OCI-LY7 (cell line): ENCODE results near the gene SPATA3. TPM values are rescaled to one million over a fixed set of nuclear protein-coding genes. Genes with fewer than 3 reads are reported as not detected.

Experiments used
- BruUV-seq: library from RNA; stranded (reverse); fragments of 400-500 nt; replicated peaks from 2 replicates; lab custom pipeline; 2021; lab: Mats Ljungman, UMichigan
- CTCF ChIA-PET: fragments of 300-600 bp; sonication (Branson Sonifier 250); formaldehyde crosslinking; loops from one replicate; lab custom pipeline; 2022; ENCODE audit warnings: antibody characterized with exemption; ENCODE audit not compliant: unreplicated experiment; lab: Charles Lee
- POLR2A ChIA-PET: fragments of 300-600 bp; sonication (Branson Sonifier 250); formaldehyde crosslinking; loops from one replicate; lab custom pipeline; 2022; ENCODE audit warnings: antibody characterized with exemption; lab: Charles Lee
- DNase-seq: peaks from one replicate; pipeline ENCODE4 v3.0.0-alpha.2; 2015; ENCODE audit warnings: low spot score
- H2AFZ ChIP-seq: fragments of 200-600 bp; sonication (generic), shearing (Covaris generic); 2 replicates; pipeline ENCODE4 v1.6.1; 2014; ENCODE audit warnings: mild to moderate bottlenecking, antibody characterized with exemption, low read length, moderate library complexity
- H3K27ac ChIP-seq: fragments of 200-600 bp; sonication (generic); 2 replicates; pipeline ENCODE4 v1.5.1; 2014; ENCODE audit warnings: mixed run types, low read depth, mild to moderate bottlenecking, moderate library complexity, low read length, inconsistent platforms; ENCODE audit not compliant: poor library complexity, severe bottlenecking
- H3K36me3 ChIP-seq: fragments of 200-600 bp; sonication (generic); 2 replicates; pipeline ENCODE4 v1.6.1; 2014; ENCODE audit warnings: mild to moderate bottlenecking, antibody characterized with exemption, low read length, moderate library complexity, mixed read lengths; ENCODE audit not compliant: insufficient read depth
- H3K4me1 ChIP-seq: fragments of 200-600 bp; sonication (generic); 2 replicates; pipeline ENCODE4 v1.5.1; 2014; ENCODE audit warnings: mild to moderate bottlenecking, low read length; ENCODE audit not compliant: insufficient read depth, poor library complexity, severe bottlenecking
- H3K4me2 ChIP-seq: fragments of 200-600 bp; sonication (generic); 2 replicates; pipeline ENCODE4 v1.6.1; 2014; ENCODE audit warnings: mild to moderate bottlenecking, low read length
- H3K4me3 ChIP-seq: fragments of 200-600 bp; sonication (generic); 2 replicates; pipeline ENCODE4 v1.5.1; 2014; ENCODE audit warnings: mild to moderate bottlenecking, low read depth, low read length; ENCODE audit not compliant: poor library complexity, severe bottlenecking
- H3K79me2 ChIP-seq: fragments of 200-600 bp; sonication (generic); 2 replicates; pipeline ENCODE4 v1.6.1; 2016; ENCODE audit warnings: low read depth, mild to moderate bottlenecking, low read length, moderate library complexity, mixed read lengths; ENCODE audit not compliant: insufficient read depth
- H3K9me2 ChIP-seq: fragments of 200-600 bp; sonication (generic); 2 replicates; pipeline ENCODE4 v1.6.1; 2016; ENCODE audit warnings: mild to moderate bottlenecking, low read length, mixed read lengths; ENCODE audit not compliant: insufficient read depth
- H3K9me3 ChIP-seq: fragments of 200-600 bp; sonication (generic); 2 replicates; pipeline ENCODE4 v1.6.1; 2014; ENCODE audit warnings: mild to moderate bottlenecking, mixed run types, low read length, mixed read lengths
- H4K20me1 ChIP-seq: fragments of 200-600 bp; sonication (generic); 2 replicates; pipeline ENCODE4 v1.6.1; 2014; ENCODE audit warnings: mild to moderate bottlenecking, antibody characterized with exemption, low read length, moderate library complexity, mixed read lengths; ENCODE audit not compliant: insufficient read depth
- EZH2phosphoT487 ChIP-seq: fragments of 200-600 bp; sonication (generic); IDR thresholded peaks from 2 replicates; pipeline ENCODE4 v1.6.1; 2018; ENCODE audit warnings: low read depth, borderline replicate concordance, mild to moderate bottlenecking, mixed run types, antibody characterized with exemption, low read length, moderate library complexity, mixed read lengths
- intact Hi-C: fragments of 100-400 bp; cut with micrococcal nuclease; formaldehyde crosslinking; loops from one replicate; pipeline ENCODE4 v1.10.0; 2022; ENCODE audit not compliant: unreplicated experiment
- total RNA-seq, 2 experiments: library from RNA; depleted of rRNA in 1 of 2; stranded (reverse); fragments of >200 nt in 1 of 2; shearing (Covaris generic) in 1 of 2; gene quantifications; 2 replicates each; pipeline ENCODE4 v1.2.3, GENCODE V29; 2014 to 2022
- TF ChIP-seq, protein P1 (sequence below): fragments of 200-600 bp; sonication (generic); conservative IDR thresholded peaks from 2 replicates; pipeline ENCODE4 v1.5.1; 2014; ENCODE audit warnings: mild to moderate bottlenecking, antibody characterized with exemption, low read length, moderate library complexity, mixed read lengths

SPATA3 gene
- total RNA-seq, 2 experiments from 2014 or later, result not detected

DNA sequence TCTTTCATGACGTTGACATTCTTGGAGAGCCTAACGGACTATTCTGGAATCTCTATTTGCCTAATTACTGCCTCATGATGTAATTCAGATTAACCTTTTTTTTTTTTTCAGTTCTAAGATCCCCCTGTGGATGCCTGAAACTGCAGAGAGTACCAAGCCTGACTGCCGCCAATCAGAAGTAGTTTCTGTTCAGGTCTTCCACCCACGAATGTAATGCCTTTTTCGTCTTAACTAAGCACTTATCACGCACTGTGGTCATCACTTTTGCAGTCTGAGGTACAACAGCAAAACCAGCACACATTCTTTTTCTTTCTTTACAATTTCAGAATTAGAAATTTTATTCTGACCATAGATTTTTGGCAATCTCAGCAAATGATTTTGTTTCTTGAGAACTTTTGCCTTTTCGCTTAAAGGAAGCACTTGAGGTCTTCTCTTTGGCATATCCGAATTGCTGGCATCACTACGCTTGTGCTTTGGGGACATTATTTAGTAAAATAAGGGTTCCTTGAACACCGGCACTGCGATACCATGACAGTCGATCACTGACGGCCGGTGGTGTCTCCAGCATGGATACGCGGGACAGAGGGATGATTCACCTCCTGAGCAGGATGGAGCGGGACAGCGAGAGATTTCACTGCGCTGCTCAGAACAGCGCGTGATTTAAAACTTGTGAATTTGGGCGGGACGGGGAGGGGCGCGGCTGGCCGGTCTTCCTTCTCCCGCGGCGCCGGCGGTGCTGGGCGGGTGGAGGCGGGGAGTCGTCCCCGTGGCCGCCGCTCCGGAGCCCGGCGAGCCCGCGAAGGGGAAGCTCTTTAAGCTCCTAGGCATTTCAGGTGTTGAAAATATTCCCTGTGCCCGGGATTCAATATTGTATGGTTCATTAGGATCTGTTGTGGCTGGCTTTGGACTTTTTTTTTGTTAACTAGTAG is 38.8 kb upstream of the SPATA3 start:
- intact Hi-C loops, result no loop called here
- H3K27ac ChIP-seq, result no peak overlapping the region
- no peaks in the 10 kb centered on the region for H3K4me1 ChIP-seq
- no peak overlapping the region for H3K4me2 ChIP-seq
- H4K20me1 ChIP-seq, result no peaks in the 10 kb centered on the region
- DNase-seq, result no peak
- no peaks in the 10 kb centered on the region for H3K36me3 ChIP-seq
- TF ChIP-seq EZH2phosphoT487, result no peak; the same call in 1 of the 2 replicates
- TF ChIP-seq, protein P1, sequence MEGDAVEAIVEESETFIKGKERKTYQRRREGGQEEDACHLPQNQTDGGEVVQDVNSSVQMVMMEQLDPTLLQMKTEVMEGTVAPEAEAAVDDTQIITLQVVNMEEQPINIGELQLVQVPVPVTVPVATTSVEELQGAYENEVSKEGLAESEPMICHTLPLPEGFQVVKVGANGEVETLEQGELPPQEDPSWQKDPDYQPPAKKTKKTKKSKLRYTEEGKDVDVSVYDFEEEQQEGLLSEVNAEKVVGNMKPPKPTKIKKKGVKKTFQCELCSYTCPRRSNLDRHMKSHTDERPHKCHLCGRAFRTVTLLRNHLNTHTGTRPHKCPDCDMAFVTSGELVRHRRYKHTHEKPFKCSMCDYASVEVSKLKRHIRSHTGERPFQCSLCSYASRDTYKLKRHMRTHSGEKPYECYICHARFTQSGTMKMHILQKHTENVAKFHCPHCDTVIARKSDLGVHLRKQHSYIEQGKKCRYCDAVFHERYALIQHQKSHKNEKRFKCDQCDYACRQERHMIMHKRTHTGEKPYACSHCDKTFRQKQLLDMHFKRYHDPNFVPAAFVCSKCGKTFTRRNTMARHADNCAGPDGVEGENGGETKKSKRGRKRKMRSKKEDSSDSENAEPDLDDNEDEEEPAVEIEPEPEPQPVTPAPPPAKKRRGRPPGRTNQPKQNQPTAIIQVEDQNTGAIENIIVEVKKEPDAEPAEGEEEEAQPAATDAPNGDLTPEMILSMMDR, result no peak
- no peak overlapping the region for H2AFZ ChIP-seq
- ChIA-PET POLR2A (interaction anchor here (0.5 kb wide), 1 partner anchor 1192 kb away, joined by 3 read pairs; no protein-coding TSS in a partner anchor), CTCF (no interaction called here)
- no peaks in the 10 kb centered on the region for H3K9me3 ChIP-seq
- no peak overlapping the region for H3K4me3 ChIP-seq
- no peaks in the 10 kb centered on the region for H3K9me2 ChIP-seq
- no peaks in the 10 kb centered on the region for H3K79me2 ChIP-seq
- no TSS peak for BruUV-seq

- ChIA-PET CTCF (no interaction called here), POLR2A (no interaction called here)
- Histone ChIP-seq H3K4me1 (no peaks in the 10 kb centered on the region), H3K4me2 (no peak overlapping the region), H4K20me1 (no peaks in the 10 kb centered on the region), H3K36me3 (no peaks in the 10 kb centered on the region), H3K9me3 (no peaks in the 10 kb centered on the region), H3K4me3 (no peak overlapping the region), H2AFZ (no peak overlapping the region), H3K27ac (no peak overlapping the region), H3K9me2 (no peaks in the 10 kb centered on the region), H3K79me2 (no peaks in the 10 kb centered on the region)
- no peak for DNase-seq
- BruUV-seq, result no TSS peak
- intact Hi-C loops, result no loop called here
- TF ChIP-seq, protein P1, result no peak
- TF ChIP-seq EZH2phosphoT487, result no peak
Measured at GRCh38 chr2:230957756-230958391, 38.0 kb upstream of the SPATA3 start.
